GM12892 (cell line): ENCODE measurements around the gene POLR2E.

Source experiments
- DNase-seq: peaks from one replicate; pipeline ENCODE4 v3.0.0; 2011; ENCODE audit not compliant: insufficient read length
- FAIRE-seq: peaks from 2 replicates; lab custom pipeline; 2011; peaks lifted over from hg19 to GRCh38; lab: Jason Lieb, UNC
- POLR2A ChIP-seq: IDR thresholded peaks from 2 replicates; pipeline ENCODE4 v1.6.1; 2011; ENCODE audit warnings: low read depth, low read length, control low read depth
- POLR2AphosphoS5 ChIP-seq: IDR thresholded peaks from 2 replicates; pipeline ENCODE4 v1.6.1; 2011; ENCODE audit warnings: low read depth, low read length, control low read depth
- TAF1 ChIP-seq: IDR thresholded peaks from 2 replicates; pipeline ENCODE4 v1.6.1; 2011; ENCODE audit warnings: low read depth, mild to moderate bottlenecking, control low read depth, low read length, borderline replicate concordance

POLR2E gene

DNA sequence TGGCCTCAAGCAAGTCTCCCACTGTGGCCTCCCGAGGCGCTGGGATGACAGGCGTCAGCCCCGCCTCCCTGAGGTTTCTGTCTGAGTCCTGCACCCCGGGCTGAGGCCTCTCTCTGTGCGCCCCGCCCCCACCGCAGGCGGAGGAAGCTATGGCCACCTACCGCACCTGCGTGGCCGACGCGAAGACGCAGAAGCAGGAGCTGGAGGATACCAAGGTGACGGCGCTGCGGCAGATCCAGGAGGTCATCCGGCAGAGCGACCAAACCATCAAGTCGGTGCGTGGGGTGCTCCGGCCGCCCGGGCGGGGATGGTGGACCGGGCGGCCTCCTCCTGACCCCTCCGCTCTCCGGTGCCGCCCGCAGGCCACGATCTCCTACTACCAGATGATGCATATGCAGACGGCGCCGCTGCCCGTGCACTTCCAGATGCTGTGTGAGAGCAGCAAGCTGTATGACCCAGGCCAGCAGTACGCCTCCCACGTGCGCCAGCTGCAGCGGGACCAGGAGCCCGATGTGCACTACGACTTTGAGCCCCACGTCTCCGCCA, 15.5 kb downstream of the POLR2E start:
- TF ChIP-seq TAF1 (no peak), POLR2A (no peak), POLR2AphosphoS5 (no peak)
- no peak for FAIRE-seq
- no peak for DNase-seq

- DNase-seq (peak; percentile 96), FAIRE-seq (peak; percentile 94)
- TF ChIP-seq POLR2A, result no peak; the same call in 1 of the 2 replicates
- no peak for TF ChIP-seq TAF1
- TF ChIP-seq POLR2AphosphoS5, result no peak
Measured at GRCh38 chr19:1076951-1077350, 18.2 kb downstream of the POLR2E start.

DNA sequence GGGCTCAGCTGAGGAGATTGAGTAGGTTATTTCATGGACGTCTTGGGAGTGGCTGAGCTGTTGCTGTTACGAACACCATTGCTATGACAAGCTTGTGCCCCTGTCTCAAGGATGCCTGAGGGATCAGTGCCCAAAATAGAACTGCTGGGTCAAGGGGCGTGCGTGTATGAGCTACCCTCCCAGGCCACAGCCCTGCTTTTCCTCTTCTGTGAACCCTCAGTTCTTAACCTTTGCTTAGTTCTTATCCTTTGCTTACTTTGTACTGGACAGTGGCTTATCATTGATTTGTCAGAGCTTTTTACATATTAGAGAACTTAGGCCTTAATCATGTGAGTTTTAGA, 19.2 kb downstream of the POLR2E start:
- DNase-seq (no peak), FAIRE-seq (no peak)
- TF ChIP-seq POLR2A (no peak), POLR2AphosphoS5 (no peak), TAF1 (no peak)

GRCh38 chr19:1074544-1075283, 20.5 kb downstream of the POLR2E start:
- peak; percentile 98 for DNase-seq
- FAIRE-seq, result peak; percentile 84
- TF ChIP-seq POLR2A (no peak), POLR2AphosphoS5 (no peak), TAF1 (no peak)

DNA sequence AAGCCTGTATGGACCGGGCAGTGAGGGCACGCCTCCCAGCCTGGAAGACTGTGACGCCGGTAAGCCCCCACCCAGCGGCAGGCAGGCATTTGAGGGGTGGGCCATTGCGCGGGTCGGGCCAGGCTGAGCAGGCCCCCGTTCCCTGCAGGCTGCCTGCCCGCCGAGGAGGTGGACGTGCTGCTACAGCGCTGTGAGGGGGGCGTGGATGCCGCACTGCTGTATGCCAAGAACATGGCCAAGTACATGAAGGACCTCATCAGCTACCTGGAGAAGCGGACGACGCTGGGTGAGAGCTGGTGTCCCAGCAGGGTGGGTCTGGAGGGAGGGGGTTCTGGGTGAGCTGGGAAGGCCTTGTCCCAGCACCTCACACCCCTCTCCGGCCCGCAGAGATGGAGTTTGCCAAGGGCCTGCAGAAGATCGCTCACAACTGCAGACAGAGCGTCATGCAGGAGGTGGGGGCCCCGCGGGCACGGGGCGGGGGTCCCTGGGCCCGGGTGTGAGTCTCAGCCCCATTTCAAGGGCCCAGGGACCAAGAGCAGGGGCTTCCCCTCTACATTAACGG, 21.1 kb downstream of the POLR2E start:
- no peak for DNase-seq

DNA sequence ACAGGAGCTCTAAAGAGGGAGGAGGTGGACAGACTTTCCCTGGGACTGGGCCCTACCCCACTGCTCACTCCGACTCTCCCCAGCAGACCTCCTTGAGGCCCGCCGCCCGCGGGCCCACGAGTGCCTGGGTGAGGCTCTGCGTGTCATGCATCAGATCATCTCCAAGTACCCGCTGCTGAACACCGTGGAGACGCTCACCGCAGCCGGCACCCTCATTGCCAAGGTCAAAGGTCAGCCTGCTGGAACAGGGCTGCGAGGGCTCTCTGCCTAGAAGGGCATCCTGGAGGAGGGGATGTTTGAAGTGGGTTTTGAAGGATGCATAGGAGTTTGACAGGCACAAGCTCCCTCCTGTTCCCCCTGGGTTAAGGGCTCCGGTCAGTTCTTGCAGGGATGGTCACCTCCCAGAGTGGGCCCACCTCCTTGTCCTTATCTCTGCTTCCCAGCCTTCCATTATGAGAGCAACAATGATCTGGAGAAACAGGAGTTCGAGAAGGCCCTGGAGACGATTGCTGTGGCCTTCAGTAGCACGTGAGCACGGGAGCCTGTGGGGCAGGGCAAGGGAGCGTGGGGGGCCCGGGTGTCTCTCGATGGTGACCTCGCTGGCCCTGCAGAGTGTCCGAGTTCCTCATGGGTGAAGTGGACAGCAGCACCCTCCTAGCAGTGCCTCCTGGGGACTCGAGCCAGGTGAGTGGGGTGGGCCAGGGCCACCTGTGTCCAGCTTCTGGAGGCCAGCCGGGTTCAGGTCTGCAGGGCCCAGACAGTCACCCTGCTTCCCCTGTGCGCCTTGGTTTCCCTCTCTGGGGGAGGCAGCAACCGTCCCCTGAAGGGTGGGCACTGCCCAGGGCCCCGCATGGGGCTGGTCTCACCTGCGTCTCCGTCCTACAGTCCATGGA, 21.9 kb downstream of the POLR2E start:
- FAIRE-seq (no peak), DNase-seq (no peak)
- TF ChIP-seq POLR2AphosphoS5, result no peak
- no peak for TF ChIP-seq TAF1
- TF ChIP-seq POLR2A, result no peak

More for the DNA sequence above, 21.1 kb downstream of the POLR2E start:
- FAIRE-seq, result no peak
- TF ChIP-seq POLR2AphosphoS5, result no peak
- no peak for TF ChIP-seq POLR2A
- TF ChIP-seq TAF1, result no peak

DNA sequence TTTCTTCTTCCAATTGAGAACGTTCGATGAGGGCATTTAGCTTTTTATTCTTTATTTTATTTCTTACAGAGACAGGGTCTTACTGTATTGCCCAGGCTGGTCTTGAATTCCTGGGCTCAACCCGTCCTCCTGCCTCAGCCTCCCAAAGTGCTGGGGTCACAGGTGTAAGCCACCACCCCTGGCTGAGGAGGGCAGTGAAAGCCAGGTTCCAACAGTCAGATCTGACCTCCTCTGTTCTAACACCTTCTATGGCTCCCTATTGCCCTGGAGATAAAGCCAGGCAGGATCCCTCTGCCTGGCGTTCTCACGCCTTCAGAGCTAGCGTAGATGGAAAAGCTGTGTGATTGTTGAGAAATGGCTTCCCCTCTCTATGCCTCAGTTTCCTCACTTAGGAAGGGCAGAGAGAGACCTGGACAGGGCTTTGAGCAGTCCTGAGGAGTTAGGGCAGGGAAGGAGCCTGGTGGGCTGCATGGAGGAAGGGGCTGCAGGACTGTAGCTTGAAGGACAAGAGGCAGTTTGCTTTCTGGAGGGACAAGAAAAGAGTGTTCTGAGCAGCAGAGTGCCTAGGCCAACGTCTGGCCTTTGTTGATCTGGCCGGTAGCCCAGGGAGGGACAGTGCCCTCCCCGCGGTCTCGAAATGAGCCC, 22.7 kb downstream of the POLR2E start:
- no peak for FAIRE-seq

GRCh38 chr19:1070931-1071791, 24.0 kb downstream of the POLR2E start:
- DNase-seq (no peak), FAIRE-seq (no peak)
- TF ChIP-seq POLR2AphosphoS5, result no peak
- no peak for TF ChIP-seq POLR2A
- no peak for TF ChIP-seq TAF1

More for the DNA sequence above, 22.7 kb downstream of the POLR2E start:
- TF ChIP-seq TAF1 (no peak), POLR2A (no peak), POLR2AphosphoS5 (no peak)
- no peak for DNase-seq

DNA sequence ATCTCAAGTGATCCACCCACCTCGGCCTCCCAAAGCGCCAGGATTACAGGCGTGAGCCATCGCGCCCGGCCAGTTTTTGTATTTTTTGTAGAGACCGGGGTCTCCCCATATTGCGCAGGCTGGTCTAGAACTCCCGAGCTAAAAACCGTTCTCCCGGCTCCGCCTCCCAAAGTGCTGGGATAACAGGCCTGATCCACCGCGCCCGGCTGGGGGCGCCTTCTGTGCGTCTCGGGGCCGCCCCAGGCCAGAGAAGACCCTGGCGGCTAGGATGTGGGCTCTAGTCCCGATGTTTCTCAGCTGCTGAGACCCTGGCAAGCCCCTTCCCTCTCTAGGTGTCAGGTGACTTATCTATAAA, 24.6 kb downstream of the POLR2E start:
- DNase-seq, result no peak
- TF ChIP-seq POLR2A (no peak), POLR2AphosphoS5 (no peak), TAF1 (no peak)
- no peak for FAIRE-seq

GRCh38 chr19:1069009-1069779, 26.0 kb downstream of the POLR2E start:
- DNase-seq, result peak; percentile 62
- TF ChIP-seq POLR2AphosphoS5, result peak; percentile 40; the same call in 1 of the 2 replicates
- no peak for TF ChIP-seq TAF1
- TF ChIP-seq POLR2A, result peak; percentile 43; the same call in 1 of the 2 replicates
- peak; percentile 89 for FAIRE-seq
